Kidney epithelial cell (primary cell): ENCODE results near the gene CBFA2T2. TPM values are rescaled to one million over a fixed set of nuclear protein-coding genes. Genes with fewer than 3 reads are reported as not detected.

Experiments
- DNase-seq: peaks from one replicate; pipeline ENCODE4 v3.0.0-alpha.2; 2010; ENCODE audit warnings: low read depth
- H3K27me3 ChIP-seq: 2 replicates; pipeline ENCODE4 v1.6.0; 2011; ENCODE audit warnings: low read length; ENCODE audit not compliant: control insufficient read depth, insufficient read depth
- H3K36me3 ChIP-seq: 2 replicates; pipeline ENCODE4 v1.5.1; 2011; ENCODE audit warnings: low read length; ENCODE audit not compliant: control insufficient read depth, insufficient read depth
- H3K4me3 ChIP-seq: 2 replicates; pipeline ENCODE4 v1.5.1; 2011; ENCODE audit warnings: low read depth, mild to moderate bottlenecking, control low read depth, low read length
- total RNA-seq: library from RNA; depleted of rRNA; stranded (reverse); fragments of >200 nt; gene quantifications from 2 replicates; pipeline ENCODE4 v1.2.3, GENCODE V29; 2015
- TF ChIP-seq, protein P1 (sequence below): IDR thresholded peaks from 2 replicates; pipeline ENCODE4 v1.5.1; 2011; ENCODE audit warnings: mild to moderate bottlenecking, moderate library complexity, low read length, control low read depth, inconsistent platforms; ENCODE audit not compliant: insufficient read depth, poor library complexity, severe bottlenecking

CBFA2T2 gene
- total RNA-seq, 1 donor from 2014 or later: 13.4 TPM

DNA sequence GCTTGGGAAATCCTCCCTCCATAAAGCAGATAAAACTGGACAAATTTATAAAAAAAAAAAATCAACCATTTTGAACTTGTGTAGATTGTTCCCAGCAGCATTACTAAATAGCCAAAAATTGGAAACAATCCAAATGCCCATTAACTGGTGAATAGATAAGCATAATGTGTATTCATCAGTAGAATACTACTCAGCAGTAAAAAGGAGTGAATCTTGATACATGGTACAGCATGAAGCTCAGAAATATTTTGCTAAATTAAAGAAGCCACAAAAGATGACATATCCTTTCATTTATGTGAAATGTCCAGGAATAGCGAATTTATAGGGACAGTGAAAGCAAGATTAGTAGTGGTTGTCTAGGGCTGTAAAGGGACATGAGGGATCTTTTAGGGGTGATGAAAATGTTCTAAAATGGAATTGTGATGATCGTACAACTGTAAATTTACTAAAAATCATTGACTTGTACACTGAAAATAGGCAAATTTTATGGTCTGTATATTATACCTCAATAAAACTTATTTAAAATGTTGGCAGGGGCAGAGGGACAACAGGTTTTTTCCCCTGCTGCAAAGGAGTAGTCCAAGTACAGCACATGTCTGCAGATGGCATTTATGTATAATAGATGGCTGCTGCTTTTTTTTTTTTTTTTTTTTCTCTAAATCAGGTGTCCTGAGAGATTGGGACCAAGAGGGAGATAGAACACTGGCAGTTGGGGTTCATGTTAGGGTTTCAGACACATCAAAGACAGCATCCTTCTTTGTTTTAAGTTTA is 59.5 kb downstream of the CBFA2T2 start:
- no peak overlapping the region for H3K4me3 ChIP-seq
- no peaks in the 10 kb centered on the region for H3K36me3 ChIP-seq
- DNase-seq: no peak
- TF ChIP-seq, protein P1, sequence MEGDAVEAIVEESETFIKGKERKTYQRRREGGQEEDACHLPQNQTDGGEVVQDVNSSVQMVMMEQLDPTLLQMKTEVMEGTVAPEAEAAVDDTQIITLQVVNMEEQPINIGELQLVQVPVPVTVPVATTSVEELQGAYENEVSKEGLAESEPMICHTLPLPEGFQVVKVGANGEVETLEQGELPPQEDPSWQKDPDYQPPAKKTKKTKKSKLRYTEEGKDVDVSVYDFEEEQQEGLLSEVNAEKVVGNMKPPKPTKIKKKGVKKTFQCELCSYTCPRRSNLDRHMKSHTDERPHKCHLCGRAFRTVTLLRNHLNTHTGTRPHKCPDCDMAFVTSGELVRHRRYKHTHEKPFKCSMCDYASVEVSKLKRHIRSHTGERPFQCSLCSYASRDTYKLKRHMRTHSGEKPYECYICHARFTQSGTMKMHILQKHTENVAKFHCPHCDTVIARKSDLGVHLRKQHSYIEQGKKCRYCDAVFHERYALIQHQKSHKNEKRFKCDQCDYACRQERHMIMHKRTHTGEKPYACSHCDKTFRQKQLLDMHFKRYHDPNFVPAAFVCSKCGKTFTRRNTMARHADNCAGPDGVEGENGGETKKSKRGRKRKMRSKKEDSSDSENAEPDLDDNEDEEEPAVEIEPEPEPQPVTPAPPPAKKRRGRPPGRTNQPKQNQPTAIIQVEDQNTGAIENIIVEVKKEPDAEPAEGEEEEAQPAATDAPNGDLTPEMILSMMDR: no peak
- H3K27me3 ChIP-seq: no peaks in the 10 kb centered on the region

- no peak overlapping the region for H3K4me3 ChIP-seq
- no peaks in the 10 kb centered on the region for H3K36me3 ChIP-seq
- no peak for DNase-seq
- no peaks in the 10 kb centered on the region for H3K27me3 ChIP-seq
- TF ChIP-seq, protein P1: no peak
These were observed 61.9 kb downstream of the CBFA2T2 start for GRCh38 chr20:33551778-33552177.

- H3K27me3 ChIP-seq: no peaks in the 10 kb centered on the region
- no peak for DNase-seq
- no peaks in the 10 kb centered on the region for H3K36me3 ChIP-seq
- no peak overlapping the region for H3K4me3 ChIP-seq
- TF ChIP-seq, protein P1: no peak
These were observed 62.6 kb downstream of the CBFA2T2 start for GRCh38 chr20:33552519-33552918.

DNA sequence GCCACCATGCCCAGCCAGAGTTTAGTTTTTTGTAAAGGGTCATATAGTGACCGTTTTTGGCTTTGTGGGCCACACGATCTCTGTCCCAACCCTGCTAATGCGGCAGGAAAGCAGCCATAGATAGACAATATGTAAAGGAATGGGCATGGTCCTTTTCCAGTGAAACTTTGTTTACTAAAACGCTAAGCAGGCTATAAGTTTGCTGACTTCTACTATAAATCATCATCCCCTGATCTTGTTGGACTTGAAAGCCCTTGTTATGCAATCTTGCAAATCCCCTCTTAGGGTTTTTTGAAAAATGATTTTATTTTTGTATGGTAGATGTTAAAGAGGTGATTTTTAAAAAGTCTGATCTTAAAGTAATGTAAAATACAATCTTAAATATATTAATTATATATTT is 63.6 kb downstream of the CBFA2T2 start:
- no peak for DNase-seq
- Histone ChIP-seq H3K36me3 (no peaks in the 10 kb centered on the region), H3K27me3 (no peaks in the 10 kb centered on the region), H3K4me3 (no peak overlapping the region)
- TF ChIP-seq, protein P1: no peak

DNA sequence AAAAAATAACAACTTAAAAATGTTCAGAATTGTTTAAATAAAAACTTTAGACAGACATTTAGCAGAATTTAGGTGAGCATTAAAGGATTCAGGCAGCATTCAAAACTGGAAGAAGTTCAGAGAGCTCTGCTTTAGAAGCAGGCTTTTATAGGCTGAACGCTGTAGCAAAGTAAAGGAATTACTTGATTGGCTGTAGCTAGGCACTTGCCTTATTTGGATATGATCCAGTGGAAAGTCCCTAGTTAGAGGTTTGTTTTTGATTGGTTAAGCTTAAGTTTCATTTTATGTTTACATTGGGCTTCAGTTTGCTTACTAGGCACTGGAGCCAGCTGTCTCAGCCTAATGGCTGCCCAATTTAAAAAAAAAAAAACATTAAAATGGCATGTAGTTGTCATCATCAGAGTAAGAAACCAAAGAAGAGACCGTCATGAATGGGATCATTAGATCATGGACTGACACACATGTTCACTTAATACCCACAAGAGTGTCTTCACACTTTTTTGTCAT is 65.1 kb downstream of the CBFA2T2 start:
- H3K27me3 ChIP-seq: no peaks in the 10 kb centered on the region
- peak; percentile 89 for DNase-seq
- TF ChIP-seq, protein P1: no peak
- no peaks in the 10 kb centered on the region for H3K36me3 ChIP-seq
- H3K4me3 ChIP-seq: no peak overlapping the region

GRCh38 chr20:33555755-33556154 is 65.9 kb downstream of the CBFA2T2 start:
- TF ChIP-seq, protein P1: no peak
- no peaks in the 10 kb centered on the region for H3K27me3 ChIP-seq
- H3K36me3 ChIP-seq: no peaks in the 10 kb centered on the region
- no peak for DNase-seq
- no peak overlapping the region for H3K4me3 ChIP-seq
